Urothelium cell line (cell line): ENCODE data around the gene LST1.

Experiments used
- DNase-seq: peaks from one replicate; pipeline ENCODE4 v3.0.0; 2011; ENCODE audit warnings: low spot score, mixed read lengths
- FAIRE-seq: peaks from 2 replicates; lab custom pipeline; 2011; peaks lifted over from hg19 to GRCh38; lab: Jason Lieb, UNC

Gene LST1

GRCh38 chr6:31619805-31620585 lies 33.9 kb downstream of the LST1 start:
- DNase-seq (peak; percentile 96), FAIRE-seq (peak; percentile 13)

- DNase-seq: peak; percentile 98
- FAIRE-seq: no peak
Observed at GRCh38 chr6:31620586-31621319, 34.7 kb downstream of the LST1 start, which contains the start of gene PRRC2A. Gene PRRC2A (plus strand): TSS chr6:31620715. CDS start chr6:31622790, 2,075 bp downstream.

- DNase-seq (no peak), FAIRE-seq (no peak)
Observed at GRCh38 chr6:31621320-31621939, 35.4 kb downstream of the LST1 start.

- FAIRE-seq (no peak), DNase-seq (no peak)
Observed at GRCh38 chr6:31621991-31622390, 35.9 kb downstream of the LST1 start.

- no peak for FAIRE-seq
- DNase-seq: no peak
Observed at GRCh38 chr6:31622684-31623091, 36.6 kb downstream of the LST1 start.

GRCh38 chr6:31624070-31624469 lies 38.0 kb downstream of the LST1 start:
- no peak for FAIRE-seq
- no peak for DNase-seq

- no peak for FAIRE-seq
- no peak for DNase-seq
Observed at GRCh38 chr6:31626952-31627351, 40.9 kb downstream of the LST1 start.

GRCh38 chr6:31627690-31628287 lies 41.7 kb downstream of the LST1 start:
- DNase-seq (no peak), FAIRE-seq (no peak)

- DNase-seq (no peak), FAIRE-seq (no peak)
Observed at GRCh38 chr6:31629014-31629413, 42.9 kb downstream of the LST1 start.

- FAIRE-seq (no peak), DNase-seq (no peak)
Observed at GRCh38 chr6:31630177-31630934, 44.3 kb downstream of the LST1 start.

- FAIRE-seq: no peak
- no peak for DNase-seq
Observed at GRCh38 chr6:31631209-31631608, 45.1 kb downstream of the LST1 start.

- FAIRE-seq (no peak), DNase-seq (no peak)
Observed at GRCh38 chr6:31631681-31632278, 45.7 kb downstream of the LST1 start.

GRCh38 chr6:31632279-31632946 lies 46.3 kb downstream of the LST1 start:
- FAIRE-seq (no peak), DNase-seq (no peak)

GRCh38 chr6:31633447-31633846 lies 47.4 kb downstream of the LST1 start:
- no peak for DNase-seq
- no peak for FAIRE-seq

GRCh38 chr6:31634131-31634530 lies 48.1 kb downstream of the LST1 start:
- no peak for DNase-seq
- FAIRE-seq: no peak

- no peak for DNase-seq
- no peak for FAIRE-seq
Observed at GRCh38 chr6:31634969-31635575, 49.0 kb downstream of the LST1 start.

- DNase-seq (no peak), FAIRE-seq (no peak)
Observed at GRCh38 chr6:31636698-31637596, 50.9 kb downstream of the LST1 start.
